Head of caudate nucleus (tissue), 42 donors: ENCODE results near the gene FADS3.

Source experiments
- DNase-seq, 42 donors: peaks; one replicate each; pipeline versions ENCODE4 v3.0.0 to v3.0.0-alpha.2; 2020 to 2021; ENCODE audit warnings: mixed read lengths in 7 of 42
- intact Hi-C: fragments of 100-400 bp; cut with DNase I; formaldehyde crosslinking; loops from one replicate; pipeline ENCODE4 v1.15.0; 2022

Gene FADS3

DNA sequence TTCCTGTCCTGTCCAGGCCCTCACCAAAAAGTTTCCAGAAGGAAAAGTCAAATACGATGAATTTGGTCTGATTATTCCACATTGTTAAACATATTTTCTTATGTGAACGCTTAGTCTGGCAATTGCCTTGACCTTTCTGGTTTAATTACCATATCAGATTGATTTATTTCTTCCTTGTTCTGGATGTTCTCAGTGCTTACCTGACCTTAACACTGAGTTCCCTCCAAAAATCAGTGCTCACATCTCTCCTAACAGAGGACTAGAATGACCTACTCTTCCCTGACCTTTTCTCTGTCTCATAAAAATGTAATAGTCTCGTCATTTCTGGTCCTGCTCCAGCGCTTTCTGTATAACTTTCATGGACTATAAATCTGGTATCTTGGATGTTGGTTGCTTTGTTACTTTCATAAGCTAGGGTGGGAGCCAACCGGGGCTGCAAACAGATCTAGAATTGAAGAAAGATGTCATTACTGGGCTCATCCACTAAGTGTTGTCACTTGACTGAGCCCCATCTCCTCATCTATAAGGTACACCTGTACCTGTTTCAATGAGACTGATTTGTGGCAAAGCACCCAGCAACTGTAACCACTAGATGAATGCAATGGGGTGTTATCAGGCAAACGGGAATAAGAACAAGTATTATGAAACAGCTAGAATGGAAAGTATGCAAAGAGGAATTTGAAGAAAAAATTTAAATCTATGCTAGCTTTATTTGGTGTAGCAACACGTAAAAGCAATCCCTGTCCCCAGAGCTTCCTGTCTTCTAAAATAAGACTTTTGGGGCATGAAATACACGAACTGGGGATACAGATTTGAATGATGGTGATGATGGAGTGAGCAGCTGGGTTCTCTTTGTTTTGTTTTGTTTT lies 60.9 kb downstream of the FADS3 start:
- DNase-seq, result no peak
- intact Hi-C loops, result no loop called here

DNA sequence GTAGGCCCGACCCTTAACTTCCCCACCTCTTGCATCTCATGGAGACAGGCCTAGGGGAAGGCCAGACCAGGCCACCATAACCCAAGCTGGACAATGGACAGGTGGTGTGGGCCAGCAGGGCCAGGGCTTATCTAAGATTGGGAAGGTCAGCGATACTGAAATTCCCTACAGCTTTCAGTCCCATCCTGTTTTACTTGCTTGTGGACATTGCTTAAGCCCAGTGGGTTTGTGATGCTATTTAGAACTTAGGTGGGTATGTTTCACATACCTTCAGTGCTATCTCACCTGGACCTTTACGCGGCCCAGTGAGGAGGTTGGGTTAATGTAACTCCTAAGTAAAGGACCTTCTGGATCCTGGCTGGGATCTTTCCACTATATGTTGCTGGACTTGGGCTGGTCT lies 61.5 kb downstream of the FADS3 start:
- intact Hi-C loops, result no loop called here
- DNase-seq, result no peak

DNA sequence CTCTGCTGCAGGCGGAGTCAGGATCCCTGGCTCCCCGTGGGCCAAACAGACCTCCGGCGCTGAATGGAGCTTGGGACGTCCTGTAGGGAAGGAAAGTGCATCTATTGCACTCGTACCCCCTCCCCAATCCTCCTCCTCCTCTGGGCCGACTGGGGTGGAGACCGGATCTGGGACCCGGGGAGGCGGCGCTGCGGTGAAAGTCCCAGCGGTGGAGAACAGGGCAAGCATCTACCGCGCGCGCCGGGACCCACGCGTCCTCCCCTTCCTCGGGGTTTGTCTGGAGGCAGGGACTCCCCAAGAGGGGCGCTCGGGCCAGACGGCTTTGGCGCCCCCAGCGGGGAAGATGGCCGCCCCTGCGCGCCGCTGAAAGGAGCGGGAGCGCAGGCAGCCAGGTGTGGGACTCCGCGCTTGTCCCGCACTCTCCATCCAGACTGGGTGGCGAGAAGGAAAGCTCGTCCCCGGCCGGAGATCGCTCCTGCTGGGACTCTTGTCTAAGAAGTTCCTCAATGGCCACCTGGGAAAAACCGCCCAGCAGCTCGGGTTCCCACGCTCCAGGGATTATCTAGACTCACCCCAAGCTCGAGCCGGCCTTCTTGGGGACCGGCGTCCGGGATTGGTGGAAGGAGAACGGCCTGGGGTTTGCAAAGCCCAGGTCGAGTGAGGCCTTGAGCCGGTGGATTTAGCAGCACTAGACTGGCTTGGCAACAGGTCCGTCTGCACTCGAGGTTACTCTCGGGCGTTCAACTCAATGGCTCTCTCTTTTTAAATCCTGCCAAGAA lies 62.5 kb downstream of the FADS3 start:
- DNase-seq, result peak in 35 of 42 donors; percentile 14 to 72 (median 42)
- intact Hi-C loops, result no loop called here

DNA sequence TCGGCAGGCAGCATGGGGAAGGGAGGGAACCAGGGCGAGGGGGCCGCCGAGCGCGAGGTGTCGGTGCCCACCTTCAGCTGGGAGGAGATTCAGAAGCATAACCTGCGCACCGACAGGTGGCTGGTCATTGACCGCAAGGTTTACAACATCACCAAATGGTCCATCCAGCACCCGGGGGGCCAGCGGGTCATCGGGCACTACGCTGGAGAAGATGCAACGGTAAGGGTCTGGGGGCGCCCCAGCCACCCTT lies 63.0 kb downstream of the FADS3 start:
- intact Hi-C loops, result no loop called here
- peak in 1 of 42 donors; percentile 49 for DNase-seq

DNA sequence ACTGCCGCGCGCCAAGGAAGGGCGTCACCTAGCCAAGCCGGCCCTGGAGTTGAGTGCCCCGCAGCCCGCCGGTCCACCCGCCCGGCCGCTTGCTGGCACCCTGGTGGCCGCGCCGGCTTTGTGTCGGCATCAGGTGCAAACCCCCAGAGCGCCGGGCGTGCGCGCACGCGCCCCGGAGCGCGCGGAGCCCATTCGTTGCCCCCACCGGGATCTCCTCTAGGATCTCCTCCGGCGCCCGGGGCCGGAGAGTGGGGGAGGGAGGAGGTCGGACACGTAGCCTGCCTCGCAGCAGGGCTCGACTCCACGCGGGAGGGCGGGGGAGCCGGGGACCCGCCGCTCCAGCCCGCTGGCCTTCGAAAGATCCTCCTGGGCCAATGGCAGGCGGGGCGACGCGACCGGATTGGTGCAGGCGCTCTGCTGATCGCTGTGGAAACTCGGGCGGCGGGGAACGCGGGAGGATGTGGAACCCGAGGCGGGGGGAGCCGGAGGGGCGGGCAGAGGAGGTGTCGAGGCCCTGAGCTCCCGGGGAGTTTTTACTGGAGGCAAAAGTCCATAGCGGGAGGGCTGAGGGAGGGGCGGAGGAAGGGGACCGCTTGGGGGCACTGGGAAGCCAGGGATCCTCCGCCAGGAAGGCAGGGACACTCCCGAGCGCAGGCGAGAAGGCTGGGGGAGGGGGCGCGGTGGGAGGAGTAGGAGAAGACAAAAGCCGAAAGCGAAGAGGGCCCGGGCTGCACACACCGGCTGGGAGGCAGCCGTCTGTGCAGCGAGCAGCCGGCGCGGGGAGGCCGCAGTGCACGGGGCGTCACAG lies 63.6 kb downstream of the FADS3 start, which contains the start of gene FADS2:
FADS2 (plus strand) TSS at position 730 of the 808 bp plus-strand sequence. CDS start 91 bp downstream, outside the sequence.
- intact Hi-C loops, result no loop called here
- peak; percentile 83 to 98 (median 94) for DNase-seq

DNA sequence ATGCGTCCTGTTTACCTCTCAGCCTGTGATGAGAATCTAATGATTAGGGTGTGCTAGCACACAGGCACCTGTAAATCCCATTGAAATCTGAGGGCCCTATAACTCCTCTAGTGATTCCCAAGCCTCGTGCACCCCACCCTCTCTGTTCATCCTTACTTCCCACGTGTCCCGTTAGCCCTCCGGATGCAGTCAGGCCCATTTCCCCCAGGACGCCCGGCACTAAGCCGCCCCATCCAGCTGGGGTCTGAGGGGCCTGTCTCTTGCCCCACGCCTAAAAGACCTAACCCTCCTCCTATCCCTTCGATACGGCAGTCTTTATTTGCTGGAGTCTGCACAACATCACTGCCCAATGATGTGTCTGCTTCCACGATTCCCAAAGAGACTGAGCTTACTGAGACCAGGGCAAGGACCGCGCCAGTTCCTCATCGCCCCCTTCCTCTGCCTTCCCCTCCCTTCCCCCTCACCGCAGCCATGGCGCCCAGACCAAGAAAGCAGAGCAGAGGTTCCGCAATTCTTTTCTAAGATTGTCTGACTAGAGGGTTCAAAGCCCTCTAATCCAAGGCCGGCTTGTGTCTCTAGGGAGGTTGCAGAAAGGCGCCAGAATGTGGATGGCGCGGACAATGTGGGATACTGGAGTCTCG lies 64.3 kb downstream of the FADS3 start:
- intact Hi-C loops, result no loop called here
- DNase-seq, result peak in 7 of 42 donors; percentile 15 to 55 (median 35)
